Loucy (cell line): Measurements from ENCODE around the gene SKOR1.

Experiments
- H2AFZ ChIP-seq: fragments of 200-600 bp; sonication (generic); 2 replicates; pipeline ENCODE4 v1.6.0; 2016; ENCODE audit warnings: antibody characterized with exemption, mild to moderate bottlenecking, low read length, moderate library complexity
- H3F3A ChIP-seq: fragments of 200-600 bp; 2 replicates; pipeline ENCODE4 v1.6.0; 2016; ENCODE audit warnings: antibody characterized with exemption, low read depth, mild to moderate bottlenecking
- H3K27me3 ChIP-seq: fragments of 200-600 bp; sonication (generic); 2 replicates; pipeline ENCODE4 v1.6.1; 2014; ENCODE audit warnings: low read length, mild to moderate bottlenecking; ENCODE audit not compliant: insufficient read depth, poor library complexity, severe bottlenecking
- H3K36me3 ChIP-seq: fragments of 200-600 bp; sonication (generic); 2 replicates; pipeline ENCODE4 v1.6.1; 2016; ENCODE audit warnings: low read length; ENCODE audit not compliant: insufficient read depth
- H3K4me1 ChIP-seq: fragments of 200-600 bp; sonication (generic); 2 replicates; pipeline ENCODE4 v1.5.1; 2014; ENCODE audit warnings: low read length, mild to moderate bottlenecking; ENCODE audit not compliant: insufficient read depth, poor library complexity, severe bottlenecking
- H3K4me2 ChIP-seq: fragments of 200-600 bp; sonication (generic); 2 replicates; pipeline ENCODE4 v1.6.0; 2014; ENCODE audit warnings: antibody characterized with exemption, low read length, low read depth, mild to moderate bottlenecking; ENCODE audit not compliant: poor library complexity, severe bottlenecking
- H3K4me3 ChIP-seq: fragments of 200-600 bp; sonication (generic); 2 replicates; pipeline ENCODE4 v1.5.1; 2014; ENCODE audit warnings: low read length, mild to moderate bottlenecking, mixed read lengths; ENCODE audit not compliant: poor library complexity, severe bottlenecking
- H3K79me2 ChIP-seq: fragments of 200-600 bp; sonication (generic); 2 replicates; pipeline ENCODE4 v1.6.1; 2014; ENCODE audit warnings: low read length; ENCODE audit not compliant: insufficient read depth
- H3K9ac ChIP-seq: fragments of 200-600 bp; sonication (generic); 2 replicates; pipeline ENCODE4 v1.6.0; 2014; ENCODE audit warnings: mild to moderate bottlenecking, low read depth, low read length, moderate library complexity; ENCODE audit not compliant: poor library complexity, severe bottlenecking
- H3K9me2 ChIP-seq: fragments of 200-600 bp; sonication (generic); replicated peaks from 2 replicates; pipeline ENCODE4 v1.6.1; 2016; ENCODE audit warnings: low read depth, low read length, mixed read lengths
- H3K9me3 ChIP-seq: fragments of 200-600 bp; sonication (generic); 2 replicates; pipeline ENCODE4 v1.6.1; 2014; ENCODE audit warnings: mild to moderate bottlenecking, antibody characterized with exemption, low read length, low read depth; ENCODE audit not compliant: insufficient read depth
- H4K20me1 ChIP-seq: fragments of 200-600 bp; sonication (generic); 2 replicates; pipeline ENCODE4 v1.6.0; 2014; ENCODE audit warnings: antibody characterized with exemption, low read length, mild to moderate bottlenecking; ENCODE audit not compliant: insufficient read depth, poor library complexity, severe bottlenecking
- EZH2phosphoT487 ChIP-seq: fragments of 200-600 bp; IDR thresholded peaks from 2 replicates; pipeline ENCODE4 v1.6.1; 2018; ENCODE audit warnings: antibody characterized with exemption, mild to moderate bottlenecking, moderate library complexity, borderline replicate concordance
- TF ChIP-seq, protein P1 (sequence below): fragments of 200-600 bp; sonication (generic); conservative IDR thresholded peaks from 2 replicates; pipeline ENCODE4 v1.5.1; 2014; ENCODE audit warnings: mild to moderate bottlenecking, antibody characterized with exemption, low read length

The SKOR1 gene

DNA sequence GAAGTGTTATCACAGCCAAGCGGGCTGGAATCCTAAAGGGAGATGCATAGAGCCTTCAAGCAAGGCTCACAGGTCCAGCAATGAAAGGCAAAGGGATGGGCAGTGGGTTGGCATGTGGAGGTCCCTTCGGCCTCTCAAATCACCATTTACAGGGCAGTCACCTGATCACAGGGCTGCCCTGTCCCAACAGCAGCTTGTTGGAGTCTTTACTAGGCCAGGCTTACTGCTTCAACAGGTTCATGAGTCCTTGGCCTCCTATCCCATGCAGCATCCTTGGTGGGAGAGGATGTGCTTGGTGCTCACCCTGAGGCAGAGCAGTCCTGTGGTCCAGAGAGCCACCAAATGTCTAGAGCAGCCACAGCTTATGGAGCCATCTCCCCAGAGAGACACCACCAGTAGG, 24.2 kb upstream of the SKOR1 start:
- no peaks in the 10 kb centered on the region for H3K79me2 ChIP-seq
- H3K36me3 ChIP-seq = peaks cover 3% of the 10 kb centered on the region; the same call in 1 of the 2 replicates
- H3K9me3 ChIP-seq = no peaks in the 10 kb centered on the region
- H3F3A ChIP-seq = peaks cover 3% of the 10 kb centered on the region; the same call in 1 of the 2 replicates
- TF ChIP-seq EZH2phosphoT487 = no peak
- TF ChIP-seq, protein P1, sequence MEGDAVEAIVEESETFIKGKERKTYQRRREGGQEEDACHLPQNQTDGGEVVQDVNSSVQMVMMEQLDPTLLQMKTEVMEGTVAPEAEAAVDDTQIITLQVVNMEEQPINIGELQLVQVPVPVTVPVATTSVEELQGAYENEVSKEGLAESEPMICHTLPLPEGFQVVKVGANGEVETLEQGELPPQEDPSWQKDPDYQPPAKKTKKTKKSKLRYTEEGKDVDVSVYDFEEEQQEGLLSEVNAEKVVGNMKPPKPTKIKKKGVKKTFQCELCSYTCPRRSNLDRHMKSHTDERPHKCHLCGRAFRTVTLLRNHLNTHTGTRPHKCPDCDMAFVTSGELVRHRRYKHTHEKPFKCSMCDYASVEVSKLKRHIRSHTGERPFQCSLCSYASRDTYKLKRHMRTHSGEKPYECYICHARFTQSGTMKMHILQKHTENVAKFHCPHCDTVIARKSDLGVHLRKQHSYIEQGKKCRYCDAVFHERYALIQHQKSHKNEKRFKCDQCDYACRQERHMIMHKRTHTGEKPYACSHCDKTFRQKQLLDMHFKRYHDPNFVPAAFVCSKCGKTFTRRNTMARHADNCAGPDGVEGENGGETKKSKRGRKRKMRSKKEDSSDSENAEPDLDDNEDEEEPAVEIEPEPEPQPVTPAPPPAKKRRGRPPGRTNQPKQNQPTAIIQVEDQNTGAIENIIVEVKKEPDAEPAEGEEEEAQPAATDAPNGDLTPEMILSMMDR = no peak
- no peak overlapping the region for H3K4me2 ChIP-seq
- H3K4me3 ChIP-seq = no peak overlapping the region
- H3K4me1 ChIP-seq = peaks cover 27% of the 10 kb centered on the region
- H4K20me1 ChIP-seq = no peaks in the 10 kb centered on the region
- no peak overlapping the region for H2AFZ ChIP-seq
- H3K27me3 ChIP-seq = no peaks in the 10 kb centered on the region
- H3K9ac ChIP-seq = no peak overlapping the region
- no peaks in the 10 kb centered on the region for H3K9me2 ChIP-seq

DNA sequence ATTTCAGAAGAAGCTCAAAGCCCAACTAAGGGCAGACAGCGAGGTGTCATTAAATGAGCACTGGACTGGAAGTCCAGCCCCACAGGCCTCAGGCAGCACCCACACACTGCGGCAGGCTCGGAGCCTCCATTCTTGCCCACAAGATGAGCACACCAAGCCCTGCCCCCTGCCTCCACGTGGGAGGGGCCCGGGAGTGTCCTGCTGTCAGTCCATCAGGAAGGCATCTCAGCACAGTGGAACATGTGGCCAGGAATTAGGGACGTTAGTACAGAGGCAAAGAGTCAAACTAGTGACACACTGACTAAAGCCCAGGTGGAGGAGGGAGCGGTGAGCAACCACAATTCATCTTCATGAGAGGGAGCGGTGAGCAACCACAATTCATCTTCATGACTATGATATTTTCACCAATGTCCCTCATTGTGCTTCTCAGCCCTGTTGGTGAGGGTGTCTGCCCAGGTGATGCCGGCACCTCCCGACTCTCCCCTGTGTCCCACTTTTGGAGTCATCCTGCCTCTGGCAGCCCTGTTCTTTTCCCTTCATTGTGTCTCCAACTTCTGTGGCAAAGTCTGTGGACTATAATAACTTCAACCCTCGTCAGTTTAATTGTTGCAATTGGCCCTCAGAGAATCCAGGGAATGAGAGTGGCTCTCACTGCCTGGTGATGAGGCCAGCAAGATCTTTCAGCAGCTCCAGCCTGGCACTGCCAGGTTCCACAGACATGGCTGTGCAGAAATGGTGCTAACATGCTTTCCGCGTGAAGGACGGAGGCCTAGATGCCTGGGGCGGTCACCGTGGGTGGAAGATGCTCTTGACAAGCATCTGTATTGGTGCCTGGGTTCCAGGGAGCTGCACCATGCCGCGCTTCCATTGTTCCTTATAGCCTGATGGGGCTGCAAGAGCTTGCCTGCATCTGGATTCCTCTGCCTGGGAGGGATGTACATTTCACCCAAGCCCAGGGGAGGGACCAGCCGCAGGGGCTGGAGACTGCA, 23.1 kb upstream of the SKOR1 start:
- H3K4me3 ChIP-seq = no peak overlapping the region
- no peaks in the 10 kb centered on the region for H3K9me3 ChIP-seq
- no peak overlapping the region for H3K4me2 ChIP-seq
- no peak overlapping the region for H2AFZ ChIP-seq
- no peaks in the 10 kb centered on the region for H3K79me2 ChIP-seq
- H3K27me3 ChIP-seq = no peaks in the 10 kb centered on the region
- H4K20me1 ChIP-seq = no peaks in the 10 kb centered on the region
- peaks cover 16% of the 10 kb centered on the region for H3K4me1 ChIP-seq
- TF ChIP-seq EZH2phosphoT487 = no peak
- TF ChIP-seq, protein P1 = no peak
- peaks cover 3% of the 10 kb centered on the region; the same call in 1 of the 2 replicates for H3K36me3 ChIP-seq
- no peaks in the 10 kb centered on the region for H3F3A ChIP-seq
- H3K9ac ChIP-seq = no peak overlapping the region
- no peaks in the 10 kb centered on the region for H3K9me2 ChIP-seq

DNA sequence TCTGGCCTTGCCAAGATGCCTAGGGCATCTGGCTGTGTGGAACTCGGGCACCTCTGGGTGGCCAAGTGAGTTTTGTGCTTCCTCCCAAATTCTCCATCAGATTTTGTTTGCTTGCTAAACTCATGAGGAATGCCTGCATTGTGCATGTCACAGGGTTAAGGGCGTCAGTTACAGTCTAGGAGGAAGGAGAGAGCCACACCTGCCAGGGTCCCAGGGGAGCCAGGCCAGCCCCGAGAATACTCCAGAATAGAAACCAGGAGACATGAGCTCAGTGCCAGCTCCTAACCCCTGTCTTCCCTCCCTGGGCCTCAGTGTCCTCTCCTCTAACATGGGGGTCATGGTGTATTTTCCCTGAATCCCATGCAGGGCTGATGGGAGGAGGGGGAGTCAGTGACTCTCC, 22.0 kb upstream of the SKOR1 start:
- H3K4me2 ChIP-seq = no peak overlapping the region
- no peak overlapping the region for H2AFZ ChIP-seq
- H3K9ac ChIP-seq = no peak overlapping the region
- no peaks in the 10 kb centered on the region for H3K9me2 ChIP-seq
- no peaks in the 10 kb centered on the region for H4K20me1 ChIP-seq
- H3K79me2 ChIP-seq = no peaks in the 10 kb centered on the region
- no peak overlapping the region for H3K4me3 ChIP-seq
- H3K27me3 ChIP-seq = no peaks in the 10 kb centered on the region
- peaks cover 3% of the 10 kb centered on the region; the same call in 1 of the 2 replicates for H3K36me3 ChIP-seq
- H3K9me3 ChIP-seq = no peaks in the 10 kb centered on the region
- TF ChIP-seq, protein P1 = no peak
- TF ChIP-seq EZH2phosphoT487 = no peak
- H3F3A ChIP-seq = no peaks in the 10 kb centered on the region
- peaks cover 14% of the 10 kb centered on the region for H3K4me1 ChIP-seq
